ENCODE data around the gene PPP2R1B.
"Not testable (repeated sequence)": the region's sequence is repeated elsewhere in the genome, so short reads cannot be mapped to it uniquely, and the experiment has no call there.

PPP2R1B gene

DNA sequence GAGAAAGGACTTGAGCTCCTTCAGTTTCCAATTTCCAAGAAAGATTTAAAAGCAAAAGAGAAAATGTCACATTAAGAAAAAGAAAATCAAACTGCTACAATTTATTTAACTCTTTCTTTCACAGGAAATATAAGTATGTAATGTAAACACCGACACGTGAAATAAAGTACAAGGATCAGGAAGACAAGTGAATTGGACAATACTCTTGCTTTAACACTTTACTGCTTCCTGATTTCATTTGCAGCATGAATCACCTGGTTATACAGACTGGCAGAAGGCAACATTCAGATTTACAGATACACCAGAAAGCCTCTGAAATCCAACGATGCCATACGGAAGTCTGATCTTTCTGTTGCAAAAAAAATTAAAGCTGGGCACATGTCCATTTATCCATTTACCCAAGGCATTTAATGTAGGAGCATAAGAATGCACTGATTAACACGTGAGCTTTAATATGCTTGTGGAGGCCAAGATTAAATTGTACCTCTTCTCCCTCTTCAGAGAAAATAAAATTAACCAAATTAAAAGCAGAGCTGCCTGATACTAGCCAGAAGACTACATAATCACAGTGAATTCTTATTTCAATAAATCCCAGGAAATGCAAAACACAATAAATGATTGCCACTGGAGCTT is 16.0 kb upstream of the PPP2R1B start:
- DNase-seq (ENCODE audit: low spot score) = no peak

DNA sequence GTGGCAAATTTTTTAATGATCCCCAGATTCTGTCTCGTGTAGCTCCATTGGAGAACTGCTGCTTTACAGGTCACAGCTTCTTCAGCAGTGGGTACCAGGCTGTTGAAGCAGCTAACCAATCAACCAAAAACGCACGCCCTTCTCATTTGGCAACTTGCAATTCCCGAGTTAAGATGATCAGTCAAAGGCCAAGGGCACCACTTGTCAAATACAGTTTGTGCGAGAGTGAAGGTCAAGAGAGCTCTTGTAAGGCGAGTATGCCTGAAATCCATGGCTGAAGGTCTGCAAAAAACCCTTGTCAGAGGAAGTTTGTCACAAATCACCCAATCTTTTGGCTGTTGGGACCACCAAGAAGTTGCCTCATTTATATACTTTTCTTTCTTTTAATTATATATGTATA is 12.9 kb upstream of the PPP2R1B start:
- no peak for DNase-seq (ENCODE audit: low spot score)

DNA sequence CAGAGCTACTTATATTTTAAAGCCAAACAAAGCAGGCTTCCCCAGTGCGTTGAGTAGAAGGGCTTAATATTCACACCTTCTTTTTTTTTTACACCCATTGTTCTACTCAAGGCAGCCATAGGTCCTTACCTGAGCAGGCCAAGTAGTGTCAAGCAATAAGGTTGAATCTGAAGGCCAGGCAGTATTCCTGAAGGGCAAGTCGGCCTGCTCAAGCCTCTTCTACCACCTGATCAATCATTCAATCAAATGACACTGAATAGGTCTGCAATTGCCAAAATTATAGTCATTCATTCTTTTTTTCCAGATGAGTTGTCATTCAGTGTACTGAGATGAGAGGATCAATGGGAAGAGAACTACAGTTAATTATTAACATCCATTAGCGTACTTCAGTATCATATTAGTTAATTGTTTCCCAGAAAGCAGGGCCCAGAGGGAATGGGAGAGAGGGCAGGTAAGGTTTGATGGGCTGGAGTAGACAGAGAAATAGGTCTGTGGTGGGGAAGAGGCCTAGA is 11.9 kb upstream of the PPP2R1B start:
- DNase-seq (ENCODE audit: low spot score) = no peak

- DNase-seq (ENCODE audit: low spot score) = peak; percentile 92
These were observed 11.2 kb upstream of the PPP2R1B start for GRCh38 chr11:111777094-111778046.

GRCh38 chr11:111776398-111777093 is 10.4 kb upstream of the PPP2R1B start:
- no peak for DNase-seq (ENCODE audit: low spot score)

DNA sequence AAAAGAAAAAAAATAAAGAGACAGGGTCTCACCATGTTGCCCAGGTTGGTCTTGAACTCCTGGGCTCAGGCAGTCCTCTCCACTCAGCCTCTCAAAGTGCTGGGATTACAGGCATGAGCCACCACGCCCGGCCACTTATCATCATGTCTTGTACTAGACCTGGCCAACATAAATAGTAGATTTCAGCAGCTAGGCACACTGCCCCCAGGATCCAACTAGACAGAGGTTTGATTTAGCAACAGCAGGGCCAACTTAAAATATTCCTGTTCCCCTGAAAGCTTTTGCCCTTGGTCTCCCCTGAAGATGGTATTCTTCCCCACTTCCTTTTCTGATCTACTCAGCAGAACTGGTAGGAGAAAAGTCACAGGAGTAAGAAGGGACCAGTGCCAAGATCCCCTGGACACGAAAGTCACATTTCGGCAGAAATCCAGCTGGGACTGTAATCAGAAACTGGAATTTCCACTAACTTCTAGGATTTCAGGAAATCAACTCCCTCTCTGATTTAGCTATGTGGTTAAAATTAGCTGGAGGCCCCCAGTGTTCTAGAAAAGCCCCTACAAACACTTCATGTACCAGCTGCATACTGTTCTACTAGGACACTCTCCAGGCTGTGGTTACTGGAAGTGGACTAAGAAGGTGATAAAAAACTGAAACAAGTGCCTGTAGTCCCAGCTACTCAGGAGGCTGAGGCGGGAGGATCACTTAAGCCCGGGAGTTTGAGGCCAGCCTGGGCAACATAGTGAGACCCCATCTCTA is 8.9 kb upstream of the PPP2R1B start:
- DNase-seq (ENCODE audit: low spot score) = no peak

DNA sequence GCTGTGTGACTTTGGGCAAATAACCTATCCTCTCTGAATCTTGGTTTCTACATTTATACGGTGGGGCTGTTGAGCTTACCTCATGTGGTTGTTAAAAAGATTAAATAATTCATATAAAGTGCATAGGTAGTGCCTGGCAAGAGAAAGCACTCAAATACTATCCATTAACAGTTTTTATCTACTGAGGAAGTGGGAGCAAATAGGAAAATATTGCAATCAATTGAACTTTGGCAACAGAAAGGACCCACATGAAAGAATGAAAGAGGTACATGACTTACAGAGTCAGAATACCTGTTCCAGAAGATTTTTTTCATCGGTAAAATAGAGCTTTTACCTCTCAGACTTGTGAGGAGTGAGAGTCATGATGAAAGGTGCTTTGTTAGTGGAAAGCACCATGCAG is 6.3 kb upstream of the PPP2R1B start:
- DNase-seq (ENCODE audit: low spot score) = no peak

GRCh38 chr11:111771205-111771604 is 5.0 kb upstream of the PPP2R1B start:
- DNase-seq (ENCODE audit: low spot score) = not testable (repeated sequence)

GRCh38 chr11:111770581-111771134 is 4.5 kb upstream of the PPP2R1B start:
- DNase-seq (ENCODE audit: low spot score) = no peak

DNA sequence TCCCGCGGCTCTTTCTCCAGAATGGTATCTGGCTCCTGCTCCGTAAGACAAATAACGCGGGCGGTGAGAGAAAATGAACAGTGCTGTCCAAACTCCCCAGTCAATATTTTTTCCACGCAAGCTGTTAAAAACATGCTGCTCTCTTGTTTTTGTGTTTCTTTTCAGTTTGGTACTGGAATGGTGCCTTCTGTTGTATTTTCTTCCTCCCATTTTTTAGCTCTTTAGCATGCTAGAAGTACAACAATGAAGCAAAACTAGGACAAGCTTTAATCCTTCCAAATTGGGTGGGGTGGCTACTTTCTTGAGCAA is 599 bp upstream of the PPP2R1B start:
- no peak for DNase-seq (ENCODE audit: low spot score)

GRCh38 chr11:111765320-111765983 is 737 bp downstream of the PPP2R1B start:
- DNase-seq (ENCODE audit: low spot score) = no peak

- DNase-seq (ENCODE audit: low spot score) = no peak
These were observed 1.6 kb downstream of the PPP2R1B start for GRCh38 chr11:111764621-111765020.

DNA sequence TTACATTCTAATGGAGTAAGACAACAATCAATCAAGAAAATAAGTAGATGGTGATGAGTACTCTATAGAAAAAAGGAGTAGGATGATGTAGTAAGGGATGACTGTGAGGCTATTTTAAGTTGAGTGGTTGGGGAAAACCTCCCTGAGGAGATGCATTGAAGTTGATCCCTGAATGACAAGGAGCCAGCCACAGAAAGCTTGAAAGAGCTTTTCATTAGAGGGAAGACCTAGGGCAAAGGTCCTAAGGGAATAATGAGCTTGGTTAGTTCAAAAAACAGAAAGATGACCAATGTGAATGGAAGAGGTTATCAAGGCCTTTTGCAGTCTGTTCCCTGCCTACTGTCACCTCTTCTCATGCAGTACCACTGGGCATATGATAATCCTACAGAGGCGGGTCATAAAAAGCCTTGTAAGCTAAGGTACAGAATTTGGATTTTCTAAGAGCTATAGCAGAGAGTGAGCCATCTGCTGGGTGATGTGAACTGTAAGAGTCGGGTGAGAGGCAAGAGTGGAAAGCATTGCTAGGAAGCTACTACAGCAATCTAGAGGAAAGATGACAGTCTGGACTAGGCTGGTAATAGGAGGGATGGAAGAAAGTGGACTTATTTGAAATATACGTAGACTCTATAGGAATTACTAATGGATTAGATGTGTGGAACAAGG is 3.1 kb downstream of the PPP2R1B start:
- peak; percentile 72 for DNase-seq (ENCODE audit: low spot score)

DNA sequence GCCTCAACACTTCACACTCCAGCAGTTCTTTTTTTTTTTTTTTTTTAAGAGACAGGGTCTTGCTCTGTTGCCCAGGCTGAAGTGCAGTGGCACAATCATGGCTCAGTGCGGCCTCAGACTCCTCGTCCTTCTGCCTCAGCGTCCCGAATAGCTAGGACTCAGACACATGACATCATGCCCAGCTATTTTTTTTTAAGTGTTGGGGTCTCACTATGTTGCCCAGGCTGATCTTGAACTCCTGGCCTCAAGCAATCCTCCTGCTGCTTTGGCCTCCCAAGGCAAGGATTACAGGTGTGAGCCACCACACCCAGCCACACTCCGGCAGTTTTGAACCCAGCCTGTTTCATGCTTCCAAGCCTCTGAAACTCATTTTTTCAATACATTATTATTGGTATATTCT is 3.7 kb downstream of the PPP2R1B start:
- no peak for DNase-seq (ENCODE audit: low spot score)

- DNase-seq (ENCODE audit: low spot score) = peak; percentile 49
These were observed 5.2 kb downstream of the PPP2R1B start for GRCh38 chr11:111761036-111761435.

DNA sequence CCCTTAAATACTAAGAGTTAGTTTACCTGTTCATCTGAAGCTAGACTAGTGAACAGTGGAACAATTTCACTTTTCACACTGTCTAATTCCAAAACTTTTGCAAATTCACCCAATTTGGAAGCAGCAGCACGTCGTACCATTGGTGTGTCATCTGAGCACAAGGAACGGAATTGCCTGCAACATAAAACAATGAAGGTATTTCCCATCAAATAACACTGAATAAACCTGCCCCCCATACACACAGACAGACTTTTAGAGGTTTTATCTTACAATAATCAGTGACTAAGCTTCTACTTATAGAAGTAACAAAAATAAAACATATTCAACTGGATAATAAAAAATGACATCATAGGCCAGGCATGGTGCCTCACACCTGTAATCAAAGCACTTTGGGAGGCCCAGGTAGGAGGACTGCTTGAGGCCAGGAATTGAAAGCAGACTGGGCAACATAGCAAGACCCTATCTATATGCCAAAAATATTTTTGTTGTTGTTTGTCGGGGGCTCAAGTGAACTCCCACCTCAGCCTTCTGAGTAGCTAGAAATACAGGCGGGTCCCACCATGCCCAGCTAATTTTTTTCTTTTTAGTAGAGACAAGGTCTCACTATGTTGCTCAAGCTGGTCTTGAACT is 6.3 kb downstream of the PPP2R1B start:
- no peak for DNase-seq (ENCODE audit: low spot score)

GRCh38 chr11:111759376-111759775 is 6.8 kb downstream of the PPP2R1B start:
- DNase-seq (ENCODE audit: low spot score) = no peak

DNA sequence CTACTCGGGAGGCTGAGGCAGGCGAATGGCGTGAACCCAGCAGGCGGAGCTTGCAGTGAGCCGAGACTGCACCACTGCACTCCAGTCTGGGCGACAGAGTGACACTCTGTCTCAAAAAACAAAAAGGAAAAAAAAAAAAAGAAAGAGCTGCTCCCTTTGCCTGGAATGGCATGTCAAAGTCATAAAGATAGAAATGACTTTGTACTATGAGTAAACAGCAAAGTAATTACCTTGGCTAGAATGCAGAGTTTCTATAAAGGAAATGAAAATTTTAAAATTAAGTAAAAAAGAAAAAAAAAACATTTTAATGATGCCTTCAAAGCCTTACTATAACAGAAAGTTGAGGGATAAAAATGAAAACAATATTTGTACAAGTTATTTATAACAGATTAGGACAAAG is 10.1 kb downstream of the PPP2R1B start:
- DNase-seq (ENCODE audit: low spot score) = no peak

DNA sequence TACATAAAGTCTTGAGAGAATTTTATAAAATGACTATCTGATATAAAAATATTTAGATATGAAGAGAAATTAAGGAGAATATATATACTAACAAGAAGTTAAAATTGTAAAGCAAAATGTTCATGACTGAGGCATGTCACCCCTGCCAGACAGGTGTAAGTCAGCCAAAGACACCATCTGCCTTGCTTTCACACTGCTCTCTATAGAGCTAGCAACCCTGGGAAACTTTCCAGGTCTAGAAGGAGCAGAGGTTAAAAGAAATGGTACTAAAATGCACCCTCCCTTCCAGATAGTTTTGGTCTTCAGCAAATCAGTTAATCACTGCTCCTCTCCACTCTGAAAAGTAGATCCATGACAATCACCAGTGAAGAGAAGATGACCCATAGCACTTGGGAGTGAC is 16.5 kb downstream of the PPP2R1B start:
- DNase-seq (ENCODE audit: low spot score) = no peak
